GM19023 (cell line): Measurements from ENCODE around the gene TNFRSF1A.

ENCODE experiments used
- ATAC-seq: cut with Tn5 transposase; IDR thresholded peaks from one replicate; pipeline ENCODE4 v1.9.1; 2021; ENCODE audit warnings: mild to moderate bottlenecking, moderate library complexity; ENCODE audit not compliant: unreplicated experiment

Gene TNFRSF1A

GRCh38 chr12:6374786-6375160 is 32.9 kb upstream of the TNFRSF1A start:
- no peak for ATAC-seq

- no peak for ATAC-seq
These were observed 32.3 kb upstream of the TNFRSF1A start for GRCh38 chr12:6374028-6374785.

GRCh38 chr12:6373022-6373787 is 31.3 kb upstream of the TNFRSF1A start:
- no peak for ATAC-seq

- ATAC-seq: no peak
These were observed 30.6 kb upstream of the TNFRSF1A start for GRCh38 chr12:6372403-6373003.

- no peak for ATAC-seq
These were observed 29.3 kb upstream of the TNFRSF1A start for GRCh38 chr12:6370994-6371754.

GRCh38 chr12:6370576-6370935 is 28.7 kb upstream of the TNFRSF1A start:
- no peak for ATAC-seq

- no peak for ATAC-seq
These were observed 28.2 kb upstream of the TNFRSF1A start for GRCh38 chr12:6369916-6370575.

GRCh38 chr12:6368906-6369525 is 27.1 kb upstream of the TNFRSF1A start:
- ATAC-seq: no peak

GRCh38 chr12:6367969-6368892 is 26.4 kb upstream of the TNFRSF1A start:
- ATAC-seq: no peak

GRCh38 chr12:6367065-6367968 is 25.4 kb upstream of the TNFRSF1A start:
- ATAC-seq: no peak

GRCh38 chr12:6364044-6364374 is 22.1 kb upstream of the TNFRSF1A start:
- no peak for ATAC-seq

GRCh38 chr12:6363330-6364043 is 21.6 kb upstream of the TNFRSF1A start:
- no peak for ATAC-seq

- no peak for ATAC-seq
These were observed 21.1 kb upstream of the TNFRSF1A start for GRCh38 chr12:6363010-6363329.

- no peak for ATAC-seq
These were observed 20.5 kb upstream of the TNFRSF1A start for GRCh38 chr12:6362403-6362802.

GRCh38 chr12:6361834-6362233 is 20.0 kb upstream of the TNFRSF1A start:
- ATAC-seq: no peak

- ATAC-seq: no peak
These were observed 19.0 kb upstream of the TNFRSF1A start for GRCh38 chr12:6360578-6361490.

- ATAC-seq: no peak
These were observed 18.2 kb upstream of the TNFRSF1A start for GRCh38 chr12:6360080-6360571.
